Renal cortex interstitium (tissue), 11 donors: ENCODE data around the gene NAB2. TPM values are rescaled to one million over a fixed set of nuclear protein-coding genes. Genes with fewer than 3 reads are reported as not detected.

Source experiments
- DNase-seq, 11 donors: peaks; one replicate each; pipeline ENCODE4 v3.0.0-alpha.2; 2013; ENCODE audit warnings: low read depth in 9 of 11, low spot score in 4 of 11; ENCODE audit errors: extremely low read depth in 1 of 11
- polyA plus RNA-seq, 3 donors: library from polyadenylated mRNA; unstranded; fragments of 120-200 nt; gene quantifications; one replicate each; pipeline ENCODE4 v1.2.1, GENCODE V29; 2013; ENCODE audit not compliant: insufficient read length in 3 of 3

Gene NAB2
- polyA plus RNA-seq, 3 donors, result 43.3 to 53.9 (median 52.3) TPM

DNA sequence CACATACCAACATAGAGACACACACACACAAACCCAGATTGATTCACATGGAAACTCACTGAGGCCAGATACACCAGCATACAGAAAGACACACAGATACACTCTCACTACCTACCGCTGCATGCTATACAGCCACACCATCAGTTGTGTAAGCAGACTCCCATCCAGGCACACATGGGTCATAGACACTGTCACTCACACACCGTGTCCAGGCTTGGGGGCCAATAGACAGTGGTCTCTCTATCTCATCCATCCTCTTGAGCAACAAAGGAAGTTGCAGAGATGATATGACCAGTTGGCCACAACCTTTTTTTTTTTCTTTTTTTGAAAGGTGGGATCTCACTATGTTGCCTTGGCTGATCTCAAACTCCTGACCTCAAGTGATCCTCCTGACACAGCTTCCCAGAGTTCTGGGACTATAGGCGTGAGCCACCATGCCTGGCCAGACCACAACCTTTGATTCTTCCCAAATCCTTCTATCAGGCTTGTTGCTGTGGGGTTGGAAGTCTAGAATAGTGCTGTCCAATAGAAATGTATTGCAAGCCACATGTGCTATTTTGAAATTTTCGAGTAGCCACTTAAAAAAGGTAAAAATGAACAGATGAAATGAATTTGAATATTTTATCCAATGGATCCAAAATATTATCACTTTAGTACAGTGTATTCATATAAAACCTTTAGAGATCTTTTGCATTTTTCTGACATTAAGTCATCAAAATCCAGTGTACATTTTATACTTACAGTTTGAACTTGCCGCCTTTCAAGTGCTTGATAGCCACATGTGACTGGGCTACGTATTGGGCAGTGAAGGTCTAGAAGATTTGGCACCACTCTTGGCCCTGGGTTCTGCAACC lies 51.1 kb downstream of the NAB2 start:
- DNase-seq, result no peak

DNA sequence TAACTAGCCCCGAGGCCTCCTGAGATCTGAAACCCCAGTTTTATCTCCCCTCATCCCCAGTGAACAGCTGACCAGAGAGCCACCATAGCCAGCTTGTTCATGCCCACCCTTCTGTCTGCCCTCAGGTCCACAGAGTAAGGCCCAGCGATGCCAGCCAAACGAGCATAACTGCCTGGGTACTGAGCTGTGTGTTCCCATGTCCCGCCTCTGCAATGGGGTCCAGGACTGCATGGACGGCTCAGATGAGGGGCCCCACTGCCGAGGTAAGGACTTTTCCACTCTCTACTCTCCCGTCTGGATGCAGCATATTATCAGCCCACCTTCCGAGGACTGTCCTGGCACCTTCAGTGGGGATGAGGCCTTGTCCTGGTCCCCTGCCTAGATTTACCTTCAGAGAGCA lies 52.3 kb downstream of the NAB2 start:
- no peak for DNase-seq

DNA sequence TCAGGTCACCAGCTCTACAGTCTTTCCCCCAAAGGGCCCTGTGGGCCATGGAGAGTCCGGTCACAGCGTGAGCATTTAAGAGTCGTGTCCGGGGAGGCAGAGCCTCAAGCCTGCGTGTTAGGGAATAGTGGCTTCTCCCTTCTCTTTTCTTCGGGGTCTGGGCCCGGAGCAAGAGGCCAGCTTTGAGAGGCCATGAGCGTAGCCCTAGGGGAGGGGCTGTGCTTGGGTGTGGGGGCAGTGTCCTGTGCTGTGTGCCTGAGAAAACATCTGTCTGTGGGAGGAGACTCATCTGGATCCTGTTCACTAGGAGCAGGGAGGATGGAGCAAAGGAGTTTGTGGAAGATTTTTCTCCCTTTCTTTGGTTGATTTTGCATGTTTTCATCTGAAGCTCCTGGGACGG lies 53.2 kb downstream of the NAB2 start:
- DNase-seq, result no peak

DNA sequence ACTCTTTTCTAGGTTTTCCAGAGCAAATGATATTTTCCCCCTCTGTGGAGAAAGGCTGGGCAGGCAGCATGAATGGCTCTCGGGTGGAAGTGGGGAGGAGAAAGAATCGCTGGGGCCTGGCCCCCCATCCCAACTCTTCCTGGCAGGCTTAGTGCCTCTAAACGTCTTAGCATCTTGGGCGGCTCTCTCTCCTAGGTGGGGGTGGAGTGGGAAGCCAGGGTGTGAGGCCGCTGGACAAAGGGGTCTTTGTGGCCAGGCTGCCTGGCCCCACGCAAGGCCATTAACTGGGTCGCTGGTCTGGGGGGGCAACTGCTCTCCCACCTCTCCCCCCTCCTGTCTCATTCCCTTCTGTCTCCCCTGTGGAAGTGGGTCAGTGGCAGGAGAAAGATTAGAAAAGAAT lies 53.8 kb downstream of the NAB2 start:
- DNase-seq, result no peak

DNA sequence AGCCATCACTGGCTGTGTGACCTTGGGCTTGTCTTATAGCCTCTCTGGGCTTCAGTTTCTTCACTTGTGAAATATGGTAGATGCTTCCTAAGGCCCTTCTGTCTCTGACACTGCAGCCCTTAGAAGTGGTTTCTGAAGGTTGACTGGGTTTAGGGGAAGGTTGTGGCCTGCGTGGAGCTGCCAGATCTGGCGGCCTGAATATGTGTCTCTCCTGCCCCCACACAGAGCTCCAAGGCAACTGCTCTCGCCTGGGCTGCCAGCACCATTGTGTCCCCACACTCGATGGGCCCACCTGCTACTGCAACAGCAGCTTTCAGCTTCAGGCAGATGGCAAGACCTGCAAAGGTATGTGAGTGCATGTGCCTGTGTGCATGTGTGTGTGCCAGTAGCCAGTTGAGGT lies 54.5 kb downstream of the NAB2 start:
- DNase-seq, result no peak

Other genes starting within 250 kb of the NAB2 start
- under 1 TPM; 0.11 to 0.44 (median 0.22) TPM for gene SDR9C7, start 154.7 kb upstream of the NAB2 start, polyA plus RNA-seq
- 1 to 10 TPM in 1 of 3 donors, under 1 TPM in 2; 0.65 to 1.3 (median 0.75) TPM for gene RDH16, start 131.5 kb upstream of the NAB2 start, polyA plus RNA-seq
- 10 to 100 TPM; 10.3 to 13.2 (median 12.9) TPM for gene ZBTB39, start 82.6 kb upstream of the NAB2 start, polyA plus RNA-seq
- gene TAC3, start 72.6 kb upstream of the NAB2 start, polyA plus RNA-seq, result 1 to 10 TPM in 1 of 3 donors, under 1 TPM in 2; 0.24 to 1.1 (median 0.47) TPM
- gene MYO1A, start 39.0 kb upstream of the NAB2 start, polyA plus RNA-seq, result under 1 TPM; 0.11 to 0.47 (median 0.20) TPM
- gene NEMP1, start 10.3 kb upstream of the NAB2 start, polyA plus RNA-seq, result 10 to 100 TPM; 23.6 to 26.3 (median 25.9) TPM
- gene STAT6, start 22.2 kb downstream of the NAB2 start, polyA plus RNA-seq, result 100 to 1,000 TPM in 1 of 3 donors, 10 to 100 TPM in 2; 95.5 to 138 (median 97.6) TPM
- gene LRP1, start 39.4 kb downstream of the NAB2 start, polyA plus RNA-seq, result 100 to 1,000 TPM in 1 of 3 donors, 10 to 100 TPM in 2; 60.9 to 106 (median 84.0) TPM
- not detected for gene LRP1-AS, start 58.5 kb downstream of the NAB2 start, polyA plus RNA-seq
- 1 to 10 TPM; 3.0 to 5.6 (median 4.2) TPM for gene NXPH4, start 127.7 kb downstream of the NAB2 start, polyA plus RNA-seq
- gene SHMT2, start 140.6 kb downstream of the NAB2 start, polyA plus RNA-seq, result 10 to 100 TPM; 69.1 to 86.6 (median 77.3) TPM
- gene STAC3, start 162.1 kb downstream of the NAB2 start, polyA plus RNA-seq, result 1 to 10 TPM; 5.2 to 8.0 (median 6.1) TPM